HG03097 (cell line): ENCODE data around the gene MRTFA.

Experiments used
- ATAC-seq: cut with Tn5 transposase; IDR thresholded peaks from one replicate; pipeline ENCODE4 v1.9.1; 2021; ENCODE audit not compliant: unreplicated experiment, low FRiP score

Gene MRTFA

DNA sequence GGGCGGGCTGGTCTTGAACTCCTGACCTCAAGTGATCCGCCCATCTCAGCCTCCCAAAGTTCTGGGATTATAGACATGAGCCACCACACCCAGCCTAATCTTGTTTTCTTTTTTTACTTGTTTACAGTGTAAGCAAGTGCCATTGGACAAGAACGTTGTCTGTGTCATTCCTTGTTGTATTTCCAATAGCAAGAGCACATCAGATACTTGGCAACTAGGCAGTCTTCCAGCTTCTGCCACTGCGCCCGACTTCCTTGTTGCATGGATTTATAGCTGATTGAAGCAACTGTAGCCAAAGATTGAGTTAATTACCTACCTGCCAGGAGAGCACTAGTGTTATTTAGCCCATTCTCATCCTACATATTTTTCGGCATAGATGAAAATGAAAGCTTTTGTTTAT lies 269.2 kb downstream of the MRTFA start:
- no peak for ATAC-seq

GRCh38 chr22:40366068-40366467 lies 270.5 kb downstream of the MRTFA start:
- no peak for ATAC-seq

GRCh38 chr22:40364431-40364830 lies 272.1 kb downstream of the MRTFA start:
- no peak for ATAC-seq

DNA sequence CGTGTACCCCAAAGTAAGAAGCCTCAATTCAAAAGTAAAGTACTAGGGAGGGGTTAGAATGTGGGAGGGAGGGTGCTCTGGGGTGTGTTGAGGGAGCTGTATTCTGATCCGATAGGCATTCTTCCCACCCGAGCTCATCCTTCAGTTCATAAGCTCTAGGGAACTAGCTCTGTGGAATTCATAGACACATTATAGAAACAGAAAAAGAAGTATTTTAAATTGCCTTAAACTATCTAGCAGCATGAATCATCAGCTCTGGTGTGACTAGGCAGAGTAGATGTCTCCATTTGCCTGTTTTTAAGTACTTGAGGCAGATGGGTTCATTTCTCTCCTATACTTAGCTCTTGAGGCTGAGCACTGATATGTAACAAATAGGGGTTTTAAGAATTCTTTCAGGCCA lies 273.5 kb downstream of the MRTFA start:
- no peak for ATAC-seq

DNA sequence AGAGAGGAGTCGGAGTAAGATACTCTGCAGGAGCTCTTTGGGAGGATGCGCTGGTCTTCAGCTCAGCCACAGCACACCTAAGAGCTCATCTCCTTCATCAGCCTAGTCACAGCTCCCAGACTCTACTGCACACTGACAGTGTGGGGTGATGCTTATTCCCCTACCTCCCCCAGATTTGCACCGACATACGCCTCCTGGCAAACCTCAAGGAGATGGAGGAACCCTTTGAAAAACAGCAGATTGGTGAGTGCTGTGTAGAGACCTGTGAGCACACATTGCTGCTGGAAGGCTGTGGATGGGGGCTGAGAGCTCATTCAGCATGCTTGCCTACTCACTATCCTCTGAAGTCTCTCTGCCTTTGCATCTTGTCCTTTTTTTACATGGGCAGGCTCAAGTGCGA lies 275.4 kb downstream of the MRTFA start:
- ATAC-seq: no peak
